Ovary (tissue), 3 donors: ENCODE data around the gene TNFRSF4.

ENCODE experiments used
- EP300 ChIP-seq: sonication (generic); formaldehyde crosslinking; IDR thresholded peaks from one replicate; pipeline ENCODE4 v1.6.1; 2017; ENCODE audit warnings: antibody characterized with exemption
- POLR2A ChIP-seq: fragments of 450-650 bp; IDR thresholded peaks from one replicate; pipeline ENCODE4 v1.6.1; 2017; ENCODE audit warnings: antibody characterized with exemption, mild to moderate bottlenecking, moderate library complexity
- TF ChIP-seq, protein P1 (sequence below), 3 donors: fragments of 450-650 bp in 2 of 3; fragments of 200-600 bp in 1 of 3; IDR thresholded peaks; one replicate each; pipeline versions ENCODE4 v1.5.1 to v1.8.0; 2016 to 2022; ENCODE audit warnings: antibody characterized with exemption in 3 of 3, mild to moderate bottlenecking in 1 of 3
- donor health status: DM: no; HTN: no; CAD: no.

GRCh38 chr1:1215881-1216605 lies 2.1 kb upstream of the TNFRSF4 start:
- TF ChIP-seq, protein P1, sequence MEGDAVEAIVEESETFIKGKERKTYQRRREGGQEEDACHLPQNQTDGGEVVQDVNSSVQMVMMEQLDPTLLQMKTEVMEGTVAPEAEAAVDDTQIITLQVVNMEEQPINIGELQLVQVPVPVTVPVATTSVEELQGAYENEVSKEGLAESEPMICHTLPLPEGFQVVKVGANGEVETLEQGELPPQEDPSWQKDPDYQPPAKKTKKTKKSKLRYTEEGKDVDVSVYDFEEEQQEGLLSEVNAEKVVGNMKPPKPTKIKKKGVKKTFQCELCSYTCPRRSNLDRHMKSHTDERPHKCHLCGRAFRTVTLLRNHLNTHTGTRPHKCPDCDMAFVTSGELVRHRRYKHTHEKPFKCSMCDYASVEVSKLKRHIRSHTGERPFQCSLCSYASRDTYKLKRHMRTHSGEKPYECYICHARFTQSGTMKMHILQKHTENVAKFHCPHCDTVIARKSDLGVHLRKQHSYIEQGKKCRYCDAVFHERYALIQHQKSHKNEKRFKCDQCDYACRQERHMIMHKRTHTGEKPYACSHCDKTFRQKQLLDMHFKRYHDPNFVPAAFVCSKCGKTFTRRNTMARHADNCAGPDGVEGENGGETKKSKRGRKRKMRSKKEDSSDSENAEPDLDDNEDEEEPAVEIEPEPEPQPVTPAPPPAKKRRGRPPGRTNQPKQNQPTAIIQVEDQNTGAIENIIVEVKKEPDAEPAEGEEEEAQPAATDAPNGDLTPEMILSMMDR (IDR thresholded peaks at IDR 0.05): no peak
- TF ChIP-seq EP300 (no peak), POLR2A (no peak)
